ENCODE measurements around the gene STAG1. TPM values are rescaled to one million over a fixed set of nuclear protein-coding genes. Genes with fewer than 3 reads are reported as not detected.

The STAG1 gene
- total and polyA plus RNA-seq, 4 donors = 4.6 to 28.0 (median 16.6) TPM

DNA sequence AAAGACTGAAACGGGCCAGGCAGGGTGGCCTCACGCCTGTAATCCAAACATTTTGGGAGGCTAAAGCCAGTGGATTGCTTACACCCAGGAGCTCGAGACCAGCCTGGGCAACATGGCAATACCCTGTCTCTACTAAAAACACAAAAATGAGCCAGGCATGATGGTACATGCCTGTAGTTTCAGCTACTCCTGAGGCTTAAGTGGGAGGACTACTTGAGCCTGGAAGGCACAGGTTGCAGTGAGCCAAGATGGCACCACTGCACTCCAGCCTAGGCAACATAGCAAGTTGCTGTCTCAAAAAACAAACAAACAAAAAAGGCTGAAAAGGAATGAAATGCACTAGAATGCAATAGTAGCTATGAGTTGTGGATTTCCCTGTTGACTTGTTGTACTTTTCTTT, 94.7 kb downstream of the STAG1 start:
- Histone ChIP-seq H3K36me3 (ENCODE audit: control insufficient read depth in 4 of 4, insufficient read depth in 3 of 4, low read depth in 1 of 4, low read length in 3 of 4) (no peaks in the 10 kb centered on the region), H3K27me3 (ENCODE audit: control insufficient read depth in 4 of 4, insufficient read depth in 4 of 4, low read length in 3 of 4) (no peaks in the 10 kb centered on the region), H3K9me3 (ENCODE audit: control insufficient read depth in 4 of 4, low read length in 3 of 4) (peaks cover 0 to 4% (median 1%) of the 10 kb centered on the region in 4 donors), H3K27ac (ENCODE audit: low read depth in 1 of 2, low read length in 2 of 2) (no peak overlapping the region), H3K9ac (ENCODE audit: low read depth in 1 of 2, low read length in 2 of 2) (no peak overlapping the region), H3K4me3 (ENCODE audit: low read depth in 1 of 3, low read length in 3 of 3) (no peak overlapping the region), H3K4me1 (ENCODE audit: control insufficient read depth in 4 of 4, insufficient read depth in 4 of 4, low read length in 3 of 4) (peaks cover 0 to 3% (median 0%) of the 10 kb centered on the region in 4 donors)
- WGBS = 92% methylated on average over 3 of the region's 3 CpGs
- TF ChIP-seq SP1 (IDR thresholded peaks at IDR 0.05) (no peak), HNF4G (IDR thresholded peaks at IDR 0.05) (no peak), YY1 (IDR thresholded peaks at IDR 0.05) (no peak), RAD21 (IDR thresholded peaks at IDR 0.05) (no peak), GABPA (IDR thresholded peaks at IDR 0.05 in 1 of 2, conservative IDR thresholded peaks at IDR 0.05 in 1 of 2) (no peak), JUND (IDR thresholded peaks at IDR 0.05) (no peak), FOXA1 (IDR thresholded peaks at IDR 0.05) (no peak), ZBTB33 (IDR thresholded peaks at IDR 0.05) (no peak), RXRA (IDR thresholded peaks at IDR 0.05) (no peak), FOXA2 (IDR thresholded peaks at IDR 0.05) (no peak), REST (IDR thresholded peaks at IDR 0.05) (no peak), NR2F2 (IDR thresholded peaks at IDR 0.05) (no peak), HNF4A (conservative IDR thresholded peaks at IDR 0.05) (no peak), TAF1 (conservative IDR thresholded peaks at IDR 0.05) (no peak), EGR1 (IDR thresholded peaks at IDR 0.05; ENCODE audit: low read depth in 2 of 2) (no peak)
- TF ChIP-seq, protein P1, sequence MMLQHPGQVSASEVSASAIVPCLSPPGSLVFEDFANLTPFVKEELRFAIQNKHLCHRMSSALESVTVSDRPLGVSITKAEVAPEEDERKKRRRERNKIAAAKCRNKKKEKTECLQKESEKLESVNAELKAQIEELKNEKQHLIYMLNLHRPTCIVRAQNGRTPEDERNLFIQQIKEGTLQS (IDR thresholded peaks at IDR 0.05) = no peak
- TF ChIP-seq, protein P2, sequence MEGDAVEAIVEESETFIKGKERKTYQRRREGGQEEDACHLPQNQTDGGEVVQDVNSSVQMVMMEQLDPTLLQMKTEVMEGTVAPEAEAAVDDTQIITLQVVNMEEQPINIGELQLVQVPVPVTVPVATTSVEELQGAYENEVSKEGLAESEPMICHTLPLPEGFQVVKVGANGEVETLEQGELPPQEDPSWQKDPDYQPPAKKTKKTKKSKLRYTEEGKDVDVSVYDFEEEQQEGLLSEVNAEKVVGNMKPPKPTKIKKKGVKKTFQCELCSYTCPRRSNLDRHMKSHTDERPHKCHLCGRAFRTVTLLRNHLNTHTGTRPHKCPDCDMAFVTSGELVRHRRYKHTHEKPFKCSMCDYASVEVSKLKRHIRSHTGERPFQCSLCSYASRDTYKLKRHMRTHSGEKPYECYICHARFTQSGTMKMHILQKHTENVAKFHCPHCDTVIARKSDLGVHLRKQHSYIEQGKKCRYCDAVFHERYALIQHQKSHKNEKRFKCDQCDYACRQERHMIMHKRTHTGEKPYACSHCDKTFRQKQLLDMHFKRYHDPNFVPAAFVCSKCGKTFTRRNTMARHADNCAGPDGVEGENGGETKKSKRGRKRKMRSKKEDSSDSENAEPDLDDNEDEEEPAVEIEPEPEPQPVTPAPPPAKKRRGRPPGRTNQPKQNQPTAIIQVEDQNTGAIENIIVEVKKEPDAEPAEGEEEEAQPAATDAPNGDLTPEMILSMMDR (IDR thresholded peaks at IDR 0.05; ENCODE audit: low read depth, low read length, missing input control) = no peak
- no peak for DNase-seq (ENCODE audit: low spot score)

DNA sequence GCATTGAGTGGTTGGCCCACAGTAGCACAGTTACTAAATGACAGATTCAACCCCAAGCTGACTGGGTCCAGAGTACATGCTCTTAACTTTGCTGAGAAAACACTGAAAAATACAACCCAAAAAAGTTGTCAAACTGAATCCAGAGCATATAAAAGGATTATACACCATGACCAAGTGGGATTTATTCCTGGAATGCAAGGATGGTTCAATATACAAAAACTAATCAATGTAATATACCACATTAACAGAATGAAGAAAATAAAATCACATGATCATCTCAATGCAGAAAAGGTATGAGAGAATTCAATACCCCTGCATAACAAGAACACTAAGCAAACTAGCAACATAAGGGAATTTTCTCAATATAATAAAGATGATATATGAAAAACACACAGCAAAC, 98.5 kb downstream of the STAG1 start:
- TF ChIP-seq HNF4G (IDR thresholded peaks at IDR 0.05) (peak; percentile 8), JUND (IDR thresholded peaks at IDR 0.05) (no peak)
- TF ChIP-seq, protein P1 (IDR thresholded peaks at IDR 0.05) = no peak
- H3K27ac ChIP-seq (ENCODE audit: low read depth in 1 of 2, low read length in 2 of 2) = no peak overlapping the region

More for the DNA sequence above, 98.5 kb downstream of the STAG1 start:
- peaks cover 0 to 3% (median 1%) of the 10 kb centered on the region in 4 donors for H3K4me1 ChIP-seq (ENCODE audit: control insufficient read depth in 4 of 4, insufficient read depth in 4 of 4, low read length in 3 of 4)
- no peak overlapping the region for H3K9ac ChIP-seq (ENCODE audit: low read depth in 1 of 2, low read length in 2 of 2)
- no peaks in the 10 kb centered on the region for H3K27me3 ChIP-seq (ENCODE audit: control insufficient read depth in 4 of 4, insufficient read depth in 4 of 4, low read length in 3 of 4)
- H3K4me3 ChIP-seq (ENCODE audit: low read depth in 1 of 3, low read length in 3 of 3) = no peak overlapping the region
- no peaks in the 10 kb centered on the region for H3K36me3 ChIP-seq (ENCODE audit: control insufficient read depth in 4 of 4, insufficient read depth in 3 of 4, low read depth in 1 of 4, low read length in 3 of 4)
- DNase-seq (ENCODE audit: low spot score) = no peak
- peaks cover 0 to 4% (median 1%) of the 10 kb centered on the region in 4 donors for H3K9me3 ChIP-seq (ENCODE audit: control insufficient read depth in 4 of 4, low read length in 3 of 4)
